Lower lobe of right lung (tissue), 2 donors: Measurements from ENCODE around the gene MICALL1. TPM values are rescaled to one million over a fixed set of nuclear protein-coding genes. Genes with fewer than 3 reads are reported as not detected.
A peak's percentile ranks its signal among the peaks of the same experiment; 100 is the strongest.
"Not testable (repeated sequence)": the region's sequence is repeated elsewhere in the genome, so short reads cannot be mapped to it uniquely, and the experiment has no call there.

Experiments
- ATAC-seq, 2 donors: fragments of 200-7000 bp; cut with Tn5 transposase; one replicate each; pipeline ENCODE4 v1.9.1; 2020 to 2022; ENCODE audit warnings: mild to moderate bottlenecking in 2 of 2, moderate library complexity in 2 of 2
- DNase-seq: peaks from one replicate; pipeline ENCODE4 v3.0.0-alpha.2; 2020
- H3K27ac ChIP-seq: fragments of 200-600 bp; one replicate; pipeline ENCODE4 v1.8.0; 2022
- H3K27me3 ChIP-seq: fragments of 200-600 bp; one replicate; pipeline ENCODE4 v1.8.0; 2022; ENCODE audit warnings: low read depth
- H3K36me3 ChIP-seq: fragments of 200-600 bp; one replicate; pipeline ENCODE4 v1.8.0; 2022; ENCODE audit warnings: mild to moderate bottlenecking
- H3K4me1 ChIP-seq: fragments of 200-600 bp; one replicate; pipeline ENCODE4 v1.8.0; 2022
- H3K4me3 ChIP-seq: fragments of 200-600 bp; one replicate; pipeline ENCODE4 v1.8.0; 2022; ENCODE audit warnings: mild to moderate bottlenecking
- H3K9me3 ChIP-seq: fragments of 200-600 bp; one replicate; pipeline ENCODE4 v1.8.0; 2022
- CTCF ChIP-seq: fragments of 200-600 bp; IDR thresholded peaks from one replicate; pipeline ENCODE4 v1.8.0; 2022; ENCODE audit warnings: antibody characterized with exemption, mild to moderate bottlenecking
- intact Hi-C: fragments of 100-400 bp; cut with DNase I; formaldehyde crosslinking; loops from one replicate; pipeline ENCODE4 v1.11.0; 2022
- total RNA-seq: library from RNA; stranded (reverse); fragmentation: NEBNext Ultra II Directional; extraction: Animal tissue kit (Norgen Biotek cat#: 25700); gene quantifications from one replicate; pipeline ENCODE4 v1.2.1, GENCODE V29; 2021
- donor health status: DM: no; HTN: yes; CAD: no; lungs with severe emphysema.

Gene MICALL1
- total RNA-seq, 1 donor from 2014 or later = 32.2 TPM

- intact Hi-C loops = no loop called here
- Histone ChIP-seq H3K36me3 (peaks cover 17% of the 10 kb centered on the region), H3K9me3 (no peaks in the 10 kb centered on the region), H3K4me1 (peaks cover 27% of the 10 kb centered on the region), H3K4me3 (peak overlapping the region; percentile 98), H3K27ac (peak overlapping the region; percentile 80), H3K27me3 (no peaks in the 10 kb centered on the region)
- ATAC-seq = peak; percentile 66 to 69
- TF ChIP-seq CTCF = no peak
- no peak for DNase-seq
Measured at GRCh38 chr22:37953062-37953436, 47.0 kb downstream of the MICALL1 start.

DNA sequence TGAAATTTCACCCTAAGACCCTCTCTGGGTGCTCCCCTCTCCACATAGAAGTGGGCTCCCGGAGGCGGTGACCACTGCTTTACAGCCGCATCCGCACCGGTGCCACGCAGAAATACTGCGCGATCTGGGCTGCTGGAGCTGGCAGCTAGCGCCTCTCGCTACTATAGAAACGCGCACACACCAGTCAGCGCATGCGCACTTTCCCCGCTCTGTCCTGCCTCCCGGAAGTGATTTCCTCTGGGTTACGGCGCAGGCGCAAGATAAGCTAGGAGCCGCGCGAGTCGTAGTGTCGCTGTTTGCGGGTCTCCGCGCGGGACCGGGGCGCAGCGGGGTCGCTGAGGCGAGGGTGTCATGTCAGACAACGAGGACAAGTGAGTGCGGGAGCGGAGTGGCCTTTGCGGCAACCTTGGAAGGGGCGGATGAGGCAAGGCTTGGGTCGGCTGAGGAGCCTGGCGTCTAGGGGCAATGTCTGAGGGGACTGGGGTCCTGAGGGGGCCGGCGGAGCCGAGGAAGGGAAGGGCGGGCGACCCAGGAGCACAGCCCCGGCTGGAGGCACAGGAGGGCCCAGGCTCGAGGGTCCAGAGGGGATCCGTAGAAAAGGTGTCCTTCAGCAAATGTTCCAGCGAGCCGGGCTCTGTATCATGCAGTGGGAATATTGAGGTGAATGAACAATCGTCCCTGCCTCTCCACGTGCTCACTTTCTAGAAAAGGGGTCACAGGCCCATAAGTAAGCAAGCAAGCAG, 47.5 kb downstream of the MICALL1 start, which contains the start of the genes C22orf23 and POLR2F:
C22orf23 (minus strand) TSS at position 165 of the 743 bp plus-strand sequence. CDS start 452 bp downstream, outside the sequence.
POLR2F (plus strand) TSS at position 263 of the 743 bp plus-strand sequence; CDS start at position 352, 89 bp downstream.
- Histone ChIP-seq H3K4me3 (peak within 1 kb of the TSS; percentile 98), H3K4me1 (peaks cover 27% of the 10 kb centered on the region), H3K36me3 (peaks cover 23% of the 10 kb centered on the region), H3K9me3 (no peaks in the 10 kb centered on the region), H3K27me3 (no peaks in the 10 kb centered on the region), H3K27ac (peak within 1 kb of the TSS; percentile 80)
- TF ChIP-seq CTCF = no peak
- intact Hi-C loops = no loop called here
- DNase-seq = peak; percentile 98
- ATAC-seq = peak; percentile 98 to 99

DNA sequence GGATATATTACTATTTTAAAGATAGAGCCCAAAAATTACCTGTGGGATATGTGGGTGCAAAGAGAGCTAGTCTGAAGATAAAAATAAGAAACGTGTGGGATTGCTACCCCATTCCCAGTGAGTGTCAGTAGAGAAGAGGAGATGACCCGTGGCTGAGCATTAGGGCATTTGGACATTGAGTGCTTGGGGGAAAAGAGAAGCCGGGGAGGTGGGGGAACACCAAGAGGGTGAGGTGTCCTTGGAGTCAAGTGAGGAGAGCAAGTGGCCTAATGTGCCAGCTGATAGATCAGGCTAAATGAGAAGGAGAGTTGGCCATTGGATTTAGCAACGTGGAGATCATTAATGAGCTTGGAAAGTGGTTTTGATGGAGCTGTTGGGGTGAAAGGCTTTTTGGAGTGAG, 48.6 kb downstream of the MICALL1 start:
- TF ChIP-seq CTCF = no peak
- peak overlapping the region; percentile 98 for H3K4me3 ChIP-seq

DNA sequence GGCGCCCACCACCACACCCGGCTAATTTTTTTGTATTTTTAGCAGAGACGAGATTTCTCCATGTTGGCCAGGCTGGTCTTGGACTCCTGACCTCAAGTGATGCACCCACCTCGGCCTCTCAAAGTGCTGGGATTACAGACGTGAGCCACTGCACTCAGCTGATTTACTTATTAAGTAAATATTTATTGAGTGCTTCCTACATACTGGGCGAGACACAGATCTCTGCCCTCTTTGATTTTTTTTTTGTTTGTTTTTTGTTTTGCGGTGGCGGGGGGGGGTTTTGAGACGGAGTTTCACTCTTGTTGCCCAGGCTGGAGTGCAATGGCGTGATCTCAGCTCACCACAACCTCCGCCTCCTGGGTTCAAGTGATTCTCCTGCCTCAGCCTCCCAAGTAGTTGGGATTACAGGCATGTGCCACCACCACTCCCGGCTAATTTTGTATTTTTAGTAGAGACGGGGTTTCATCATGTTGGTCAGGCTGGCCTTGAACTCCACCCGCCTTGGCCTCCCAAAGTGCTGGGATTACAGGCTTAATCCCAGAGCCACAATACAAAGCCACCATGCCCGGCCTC, 49.8 kb downstream of the MICALL1 start:
- H3K4me3 ChIP-seq, ATAC-seq, H3K9me3 ChIP-seq, H3K27me3 ChIP-seq, intact Hi-C loops, DNase-seq, H3K27ac ChIP-seq: not testable (repeated sequence)
- Histone ChIP-seq H3K36me3 (peaks cover 46% of the 10 kb centered on the region), H3K4me1 (peaks cover 27% of the 10 kb centered on the region)

More for the DNA sequence above, 48.6 kb downstream of the MICALL1 start:
- intact Hi-C loops = no loop called here
- peaks cover 27% of the 10 kb centered on the region for H3K4me1 ChIP-seq
- H3K27me3 ChIP-seq = no peaks in the 10 kb centered on the region
- no peak for DNase-seq
- H3K9me3 ChIP-seq = no peaks in the 10 kb centered on the region
- no peak for ATAC-seq
- H3K27ac ChIP-seq = no peak overlapping the region
- peaks cover 34% of the 10 kb centered on the region for H3K36me3 ChIP-seq

DNA sequence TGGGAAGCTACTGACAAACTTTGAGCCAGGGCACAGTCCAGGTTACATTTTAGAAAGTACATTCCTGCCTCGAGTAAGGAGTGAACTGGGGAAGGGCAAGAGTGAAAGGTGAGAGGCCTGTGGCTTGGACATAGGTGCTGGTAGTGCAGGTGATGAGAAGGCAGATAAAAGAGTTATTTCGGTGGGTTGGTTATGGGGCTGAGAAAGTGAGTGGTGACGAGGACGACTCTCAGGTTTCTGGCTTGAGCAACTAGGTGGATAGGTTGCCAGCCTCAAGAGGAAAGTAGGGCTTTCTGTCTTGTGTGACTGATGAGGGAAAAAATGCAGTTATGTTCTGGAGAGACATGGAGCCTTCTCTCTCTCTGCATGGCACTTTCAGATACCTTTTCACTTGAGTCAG, 51.1 kb downstream of the MICALL1 start:
- intact Hi-C loops = no loop called here
- H3K27me3 ChIP-seq = no peaks in the 10 kb centered on the region
- H3K27ac ChIP-seq = no peak overlapping the region
- no peak for ATAC-seq
- no peaks in the 10 kb centered on the region for H3K9me3 ChIP-seq
- no peak for DNase-seq
- peaks cover 27% of the 10 kb centered on the region for H3K4me1 ChIP-seq
- H3K4me3 ChIP-seq = no peak overlapping the region
- TF ChIP-seq CTCF = no peak
- H3K36me3 ChIP-seq = peaks cover 59% of the 10 kb centered on the region

DNA sequence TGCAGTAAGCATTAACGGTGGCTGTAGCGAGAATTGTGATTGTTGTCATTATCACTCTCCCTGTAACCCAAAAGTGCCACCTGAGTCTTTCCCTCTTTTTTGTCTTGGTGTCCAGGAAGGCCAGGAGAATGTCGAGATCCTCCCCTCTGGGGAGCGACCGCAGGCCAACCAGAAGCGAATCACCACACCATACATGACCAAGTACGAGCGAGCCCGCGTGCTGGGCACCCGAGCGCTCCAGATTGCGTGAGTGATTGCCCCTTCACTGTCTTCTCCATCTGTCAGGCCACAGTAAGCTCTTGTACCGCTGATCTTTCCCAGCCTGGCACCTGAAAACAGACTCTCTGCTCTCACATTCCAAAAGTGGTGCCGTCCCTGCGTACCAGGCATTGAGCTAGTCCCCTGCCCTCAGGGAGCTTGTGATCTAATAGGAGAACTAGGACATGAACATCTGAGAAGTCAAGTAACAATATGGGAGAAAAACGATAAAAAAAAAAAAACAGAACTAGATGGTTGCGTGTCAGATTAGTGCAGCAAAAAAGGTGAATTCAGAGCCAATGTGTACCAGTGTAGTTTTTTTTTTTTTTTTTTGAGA, 53.2 kb downstream of the MICALL1 start:
- Histone ChIP-seq H3K9me3 (no peaks in the 10 kb centered on the region), H3K4me3 (no peak overlapping the region), H3K27ac (no peak overlapping the region), H3K4me1 (peaks cover 14% of the 10 kb centered on the region), H3K27me3 (no peaks in the 10 kb centered on the region), H3K36me3 (peaks cover 71% of the 10 kb centered on the region)
- TF ChIP-seq CTCF = no peak
- DNase-seq = no peak
- ATAC-seq = no peak
- intact Hi-C loops = no loop called here
